Colonic mucosa (tissue), 4 donors: ENCODE results near the gene VSIG10L2. TPM values are rescaled to one million over a fixed set of nuclear protein-coding genes. Genes with fewer than 3 reads are reported as not detected.

Experiments used
- DNase-seq: peaks from one replicate; pipeline ENCODE4 v3.0.0-alpha.2; 2020
- H3K27ac ChIP-seq: fragments of 200-600 bp; one replicate; pipeline ENCODE4 v1.8.0; 2021
- H3K27me3 ChIP-seq: fragments of 200-600 bp; one replicate; pipeline ENCODE4 v1.8.0; 2021
- H3K36me3 ChIP-seq: fragments of 200-600 bp; one replicate; pipeline ENCODE4 v1.8.0; 2021
- H3K4me1 ChIP-seq: fragments of 200-600 bp; one replicate; pipeline ENCODE4 v1.8.0; 2021; ENCODE audit warnings: mild to moderate bottlenecking
- H3K4me3 ChIP-seq: fragments of 200-600 bp; one replicate; pipeline ENCODE4 v1.8.0; 2021
- H3K9ac ChIP-seq, 2 donors: one replicate each; pipeline ENCODE4 v1.7.0; 2013; ENCODE audit warnings: control low read depth in 2 of 2, low read depth in 2 of 2, low read length in 2 of 2
- H3K9me3 ChIP-seq: fragments of 200-600 bp; one replicate; pipeline ENCODE4 v1.8.0; 2021
- CTCF ChIP-seq: fragments of 200-600 bp; IDR thresholded peaks from one replicate; pipeline ENCODE4 v1.8.0; 2022; ENCODE audit warnings: antibody characterized with exemption, mild to moderate bottlenecking
- intact Hi-C: fragments of 100-400 bp; cut with DNase I; formaldehyde crosslinking; loops from one replicate; pipeline ENCODE4 v1.14.1; 2022
- total RNA-seq, 2 donors: library from RNA; stranded (reverse); fragmentation: NEBNext Ultra II Directional in 1 of 2; extraction: Animal tissue kit (Norgen Biotek cat#: 25700) in 1 of 2; gene quantifications; one replicate each; pipeline ENCODE4 v1.2.1, GENCODE V29; 2021
- donor health status: healthy.
- donor health status: DM: no; HTN: no; CAD: no.
- donor health status: DM: no; HTN: no; CAD: no.

VSIG10L2 gene
- total RNA-seq, 2 donors from 2014 or later: not detected

- DNase-seq: no peak
- H3K9ac ChIP-seq: no peak overlapping the region
- H3K9me3 ChIP-seq: no peaks in the 10 kb centered on the region
- no peak for TF ChIP-seq CTCF
- no peaks in the 10 kb centered on the region for H3K4me1 ChIP-seq
- H3K27me3 ChIP-seq: no peaks in the 10 kb centered on the region
- H3K36me3 ChIP-seq: no peaks in the 10 kb centered on the region
- intact Hi-C loops: no loop called here
- H3K27ac ChIP-seq: no peak overlapping the region
- H3K4me3 ChIP-seq: no peak overlapping the region
These were observed 47.0 kb downstream of the VSIG10L2 start for GRCh38 chr11:125992893-125993292.

GRCh38 chr11:125994509-125994908 lies 48.7 kb downstream of the VSIG10L2 start:
- no peak for TF ChIP-seq CTCF
- H3K9me3 ChIP-seq: no peaks in the 10 kb centered on the region
- intact Hi-C loops: no loop called here
- H3K9ac ChIP-seq: no peak overlapping the region
- no peak overlapping the region for H3K27ac ChIP-seq
- no peak overlapping the region for H3K4me3 ChIP-seq
- DNase-seq: no peak
- H3K27me3 ChIP-seq: no peaks in the 10 kb centered on the region
- no peaks in the 10 kb centered on the region for H3K4me1 ChIP-seq
- H3K36me3 ChIP-seq: no peaks in the 10 kb centered on the region

- Histone ChIP-seq H3K9me3 (no peaks in the 10 kb centered on the region), H3K27me3 (no peaks in the 10 kb centered on the region), H3K9ac (no peak overlapping the region), H3K4me1 (no peaks in the 10 kb centered on the region), H3K36me3 (no peaks in the 10 kb centered on the region), H3K4me3 (no peak overlapping the region), H3K27ac (no peak overlapping the region)
- DNase-seq: no peak
- no peak for TF ChIP-seq CTCF
- intact Hi-C loops: no loop called here
These were observed 49.5 kb downstream of the VSIG10L2 start for GRCh38 chr11:125995313-125995712.

GRCh38 chr11:125998267-125998666 lies 52.4 kb downstream of the VSIG10L2 start:
- Histone ChIP-seq H3K27ac (no peak overlapping the region), H3K9me3 (no peaks in the 10 kb centered on the region), H3K9ac (no peak overlapping the region), H3K36me3 (no peaks in the 10 kb centered on the region), H3K4me3 (no peak overlapping the region), H3K27me3 (no peaks in the 10 kb centered on the region), H3K4me1 (no peaks in the 10 kb centered on the region)
- no peak for DNase-seq
- intact Hi-C loops: no loop called here
- no peak for TF ChIP-seq CTCF

- no peaks in the 10 kb centered on the region for H3K36me3 ChIP-seq
- no peaks in the 10 kb centered on the region for H3K4me1 ChIP-seq
- intact Hi-C loops: no loop called here
- no peak for DNase-seq
- no peaks in the 10 kb centered on the region for H3K9me3 ChIP-seq
- no peak overlapping the region for H3K9ac ChIP-seq
- no peaks in the 10 kb centered on the region for H3K27me3 ChIP-seq
- H3K27ac ChIP-seq: no peak overlapping the region
- H3K4me3 ChIP-seq: no peak overlapping the region
- TF ChIP-seq CTCF: no peak
These were observed 53.5 kb downstream of the VSIG10L2 start for GRCh38 chr11:125999234-125999880.
